ENCODE results near the gene DZIP1L. TPM values are rescaled to one million over a fixed set of nuclear protein-coding genes. Genes with fewer than 3 reads are reported as not detected.

Gene DZIP1L
- total RNA-seq, 1 donor from 2014 or later: 81.9 TPM

DNA sequence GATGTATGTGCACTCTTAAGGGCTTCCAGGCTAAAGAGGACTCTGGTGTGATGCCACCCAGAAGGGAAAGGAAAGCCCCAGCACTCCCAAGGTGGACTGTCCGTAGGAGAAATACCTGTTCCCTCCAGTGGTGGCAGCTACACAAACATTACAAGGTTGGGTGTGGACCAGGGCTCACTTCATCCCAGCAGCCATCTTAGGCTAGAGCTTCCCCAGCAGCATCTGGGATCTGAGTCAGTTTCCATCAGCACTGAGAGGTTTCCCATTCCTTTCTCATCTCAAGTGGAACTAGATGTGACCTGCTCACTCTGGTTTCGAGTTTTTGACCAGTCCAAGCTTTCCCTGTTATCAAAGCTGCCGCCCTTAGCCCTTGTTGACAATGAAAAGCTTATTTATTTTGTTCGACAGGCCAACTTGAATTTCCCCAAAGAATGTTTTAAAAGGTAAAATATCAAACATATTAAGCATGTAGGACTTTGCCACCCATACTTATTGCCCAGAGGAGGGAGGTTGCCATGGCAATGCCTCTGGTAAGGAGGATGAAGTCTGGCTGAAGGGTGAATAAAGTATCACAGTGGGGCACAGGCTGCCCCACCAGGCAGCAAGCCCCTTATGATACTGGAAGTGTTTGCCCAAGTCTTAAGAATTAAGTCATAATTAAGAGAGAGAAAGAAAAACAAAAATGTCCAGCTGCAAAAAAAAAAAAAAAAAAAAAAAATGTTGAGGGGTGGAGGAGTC, 76.5 kb downstream of the DZIP1L start:
- Mint-ChIP-seq H3K9me3 (ENCODE audit: low read depth) (no peaks in the 10 kb centered on the region), H3K4me1 (ENCODE audit: low read depth) (peaks cover 8% of the 10 kb centered on the region), H3K27me3 (no peaks in the 10 kb centered on the region), H3K27ac (no peak overlapping the region), H3K36me3 (ENCODE audit: insufficient read depth) (peaks cover 17% of the 10 kb centered on the region), H3K4me3 (ENCODE audit: low read depth) (no peak overlapping the region)
- TF ChIP-seq, protein P1, sequence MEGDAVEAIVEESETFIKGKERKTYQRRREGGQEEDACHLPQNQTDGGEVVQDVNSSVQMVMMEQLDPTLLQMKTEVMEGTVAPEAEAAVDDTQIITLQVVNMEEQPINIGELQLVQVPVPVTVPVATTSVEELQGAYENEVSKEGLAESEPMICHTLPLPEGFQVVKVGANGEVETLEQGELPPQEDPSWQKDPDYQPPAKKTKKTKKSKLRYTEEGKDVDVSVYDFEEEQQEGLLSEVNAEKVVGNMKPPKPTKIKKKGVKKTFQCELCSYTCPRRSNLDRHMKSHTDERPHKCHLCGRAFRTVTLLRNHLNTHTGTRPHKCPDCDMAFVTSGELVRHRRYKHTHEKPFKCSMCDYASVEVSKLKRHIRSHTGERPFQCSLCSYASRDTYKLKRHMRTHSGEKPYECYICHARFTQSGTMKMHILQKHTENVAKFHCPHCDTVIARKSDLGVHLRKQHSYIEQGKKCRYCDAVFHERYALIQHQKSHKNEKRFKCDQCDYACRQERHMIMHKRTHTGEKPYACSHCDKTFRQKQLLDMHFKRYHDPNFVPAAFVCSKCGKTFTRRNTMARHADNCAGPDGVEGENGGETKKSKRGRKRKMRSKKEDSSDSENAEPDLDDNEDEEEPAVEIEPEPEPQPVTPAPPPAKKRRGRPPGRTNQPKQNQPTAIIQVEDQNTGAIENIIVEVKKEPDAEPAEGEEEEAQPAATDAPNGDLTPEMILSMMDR (IDR thresholded peaks at IDR 0.05; ENCODE audit: unreplicated experiment): no peak
- DNase-seq (ENCODE audit: low spot score, unreplicated experiment): no peak

DNA sequence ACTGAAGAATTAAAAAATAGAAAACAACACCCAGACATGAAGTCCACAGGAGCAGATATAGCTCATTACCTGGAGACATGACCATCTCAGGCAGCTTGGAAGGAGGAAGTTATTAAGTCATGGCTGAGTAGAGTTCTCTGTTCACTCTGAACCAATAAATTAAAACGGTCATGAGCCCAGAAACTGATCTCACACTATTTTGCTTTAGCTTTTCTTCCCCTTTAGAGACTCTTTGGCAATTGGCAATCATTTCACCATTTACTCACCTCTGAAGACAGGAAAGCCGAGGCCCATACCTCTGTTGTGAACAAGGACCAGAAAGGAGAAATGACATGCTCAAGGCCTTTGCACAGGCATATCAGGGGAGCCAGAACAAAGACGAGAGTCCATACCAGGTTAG, 78.8 kb downstream of the DZIP1L start:
- no peaks in the 10 kb centered on the region for H3K27me3 Mint-ChIP-seq
- no peak overlapping the region for H3K4me3 Mint-ChIP-seq (ENCODE audit: low read depth)
- no peaks in the 10 kb centered on the region for H3K9me3 Mint-ChIP-seq (ENCODE audit: low read depth)
- no peak for DNase-seq (ENCODE audit: low spot score, unreplicated experiment)
- H3K4me1 Mint-ChIP-seq (ENCODE audit: low read depth): peaks cover 8% of the 10 kb centered on the region
- no peak overlapping the region for H3K27ac Mint-ChIP-seq
- peaks cover 24% of the 10 kb centered on the region for H3K36me3 Mint-ChIP-seq (ENCODE audit: insufficient read depth)
- TF ChIP-seq, protein P1 (IDR thresholded peaks at IDR 0.05; ENCODE audit: unreplicated experiment): no peak

DNA sequence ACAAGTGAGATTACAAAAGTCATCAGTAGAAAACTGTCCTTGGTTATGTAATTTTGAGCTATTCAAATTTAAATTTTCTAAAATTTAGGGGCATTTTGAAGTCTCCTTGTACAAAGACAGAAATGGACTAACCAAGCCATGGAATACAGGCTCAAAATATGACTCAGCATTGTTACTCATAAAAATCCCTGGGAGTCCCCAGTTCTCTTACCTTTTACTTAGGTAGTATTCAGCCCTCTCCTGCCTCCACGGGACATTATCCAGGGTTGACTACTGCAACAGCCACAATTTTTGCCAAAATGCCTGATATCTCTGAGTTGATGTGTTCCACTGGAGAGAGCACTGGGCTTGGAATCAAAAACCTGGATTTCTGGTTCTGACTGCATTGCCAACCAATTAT, 80.5 kb downstream of the DZIP1L start:
- Mint-ChIP-seq H3K4me1 (ENCODE audit: low read depth) (peaks cover 1% of the 10 kb centered on the region), H3K27me3 (no peaks in the 10 kb centered on the region), H3K27ac (no peak overlapping the region), H3K4me3 (ENCODE audit: low read depth) (no peak overlapping the region), H3K9me3 (ENCODE audit: low read depth) (no peaks in the 10 kb centered on the region), H3K36me3 (ENCODE audit: insufficient read depth) (peaks cover 30% of the 10 kb centered on the region)
- TF ChIP-seq, protein P1 (IDR thresholded peaks at IDR 0.05; ENCODE audit: unreplicated experiment): no peak
- no peak for DNase-seq (ENCODE audit: low spot score, unreplicated experiment)

DNA sequence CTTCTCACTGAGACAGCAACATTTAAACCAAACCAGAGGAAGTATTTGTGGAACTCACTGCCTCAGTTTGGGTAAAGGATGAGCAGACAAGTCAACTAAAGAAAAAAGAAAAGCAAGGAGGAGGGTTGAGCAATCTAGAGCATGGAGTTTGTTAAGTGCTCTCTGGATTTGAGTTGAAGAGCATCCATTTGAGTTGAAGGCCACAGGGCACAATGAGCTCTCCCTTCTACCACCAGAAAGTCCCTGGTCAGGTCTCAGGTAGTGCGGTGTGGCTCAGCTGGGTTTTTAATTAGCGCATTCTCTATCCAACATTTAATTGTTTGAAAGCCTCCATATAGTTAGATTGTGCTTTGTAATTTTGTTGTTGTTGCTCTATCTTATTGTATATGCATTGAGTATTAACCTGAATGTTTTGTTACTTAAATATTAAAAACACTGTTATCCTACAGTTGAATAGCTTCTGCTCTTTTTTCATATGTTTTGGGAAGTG, 82.2 kb downstream of the DZIP1L start:
- Mint-ChIP-seq H3K4me1 (ENCODE audit: low read depth) (no peaks in the 10 kb centered on the region), H3K4me3 (ENCODE audit: low read depth) (no peak overlapping the region)

DNA sequence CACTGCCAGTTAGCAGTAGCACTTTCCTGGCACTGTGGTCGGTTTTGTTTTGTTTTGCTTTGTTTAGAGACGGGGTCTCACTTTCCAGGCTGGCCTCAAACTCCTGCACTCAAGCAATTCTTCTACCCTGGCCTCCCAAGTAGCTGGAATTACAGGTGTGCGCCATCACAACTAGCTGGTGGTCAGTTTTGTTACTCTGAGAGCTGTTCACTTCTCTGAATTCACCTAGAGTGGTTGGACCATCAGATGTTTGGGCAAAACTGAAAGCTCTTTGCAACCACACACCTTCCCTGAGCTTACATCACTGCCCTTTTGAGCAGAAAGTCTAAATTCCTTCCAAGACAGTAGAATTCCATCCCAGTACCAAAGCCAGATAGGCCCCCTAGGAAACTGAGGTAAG, 82.8 kb downstream of the DZIP1L start:
- no peak overlapping the region for H3K4me3 Mint-ChIP-seq (ENCODE audit: low read depth)
- no peak for DNase-seq (ENCODE audit: low spot score, unreplicated experiment)
- TF ChIP-seq, protein P1 (IDR thresholded peaks at IDR 0.05; ENCODE audit: unreplicated experiment): no peak
- H3K9me3 Mint-ChIP-seq (ENCODE audit: low read depth): no peaks in the 10 kb centered on the region
- H3K27ac Mint-ChIP-seq: no peak overlapping the region
- H3K36me3 Mint-ChIP-seq (ENCODE audit: insufficient read depth): peaks cover 42% of the 10 kb centered on the region
- H3K4me1 Mint-ChIP-seq (ENCODE audit: low read depth): no peaks in the 10 kb centered on the region
- H3K27me3 Mint-ChIP-seq: no peaks in the 10 kb centered on the region

More for the DNA sequence above, 82.2 kb downstream of the DZIP1L start:
- TF ChIP-seq, protein P1 (IDR thresholded peaks at IDR 0.05; ENCODE audit: unreplicated experiment): no peak
- no peaks in the 10 kb centered on the region for H3K9me3 Mint-ChIP-seq (ENCODE audit: low read depth)
- no peak overlapping the region for H3K27ac Mint-ChIP-seq
- peaks cover 42% of the 10 kb centered on the region for H3K36me3 Mint-ChIP-seq (ENCODE audit: insufficient read depth)
- DNase-seq (ENCODE audit: low spot score, unreplicated experiment): no peak
- no peaks in the 10 kb centered on the region for H3K27me3 Mint-ChIP-seq

All from progenitor cell of endocrine pancreas (in vitro differentiated cells).